OCI-LY3 (cell line): ENCODE data around the gene PHKB.

ENCODE experiments used
- CTCF ChIP-seq: fragments of 200-600, 300-600 bp; sonication (generic); IDR thresholded peaks from 2 replicates; pipeline ENCODE4 v1.5.1; 2014; ENCODE audit warnings: antibody characterized with exemption, low read length, low read depth
- EZH2phosphoT487 ChIP-seq: fragments of 200-600 bp; shearing (Covaris generic); IDR thresholded peaks from 2 replicates; pipeline ENCODE4 v1.6.1; 2018; ENCODE audit warnings: antibody characterized with exemption, mixed run types, low read depth

DNA sequence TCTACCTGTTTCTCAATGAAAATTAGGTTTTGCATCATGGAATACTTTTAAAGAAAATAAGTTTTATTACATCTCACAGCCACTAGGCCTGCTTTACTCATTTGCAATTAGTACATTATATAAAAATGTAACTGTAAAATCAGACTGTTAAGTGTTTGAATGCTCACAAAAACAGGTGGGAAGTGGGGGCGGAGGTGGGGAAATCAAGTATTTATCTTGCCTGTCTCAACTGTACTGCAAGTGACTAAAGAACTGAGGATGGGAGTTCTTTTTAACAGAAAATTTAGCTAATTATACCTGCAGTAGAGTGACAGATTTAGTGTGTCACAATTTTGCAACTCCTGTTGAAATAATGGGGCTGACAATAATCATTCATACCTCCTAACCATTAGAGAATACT lies 34.3 kb upstream of the PHKB start:
- TF ChIP-seq CTCF (no peak), EZH2phosphoT487 (no peak)
